HUES6 (cell line): Measurements from ENCODE around the gene NINJ2.
"Not testable (repeated sequence)": the region's sequence is repeated elsewhere in the genome, so short reads cannot be mapped to it uniquely, and the experiment has no call there.

Experiments used
- H3K27ac ChIP-seq: 2 replicates; pipeline ENCODE4 v1.7.0; 2013; ENCODE audit warnings: low read depth, mild to moderate bottlenecking, low read length, inconsistent platforms
- H3K27me3 ChIP-seq: 2 replicates; pipeline ENCODE4 v1.6.1; 2013; ENCODE audit warnings: low read length; ENCODE audit not compliant: control insufficient read depth, insufficient read depth
- H3K36me3 ChIP-seq: 2 replicates; pipeline ENCODE4 v1.6.1; 2013; ENCODE audit warnings: low read length; ENCODE audit not compliant: control insufficient read depth, insufficient read depth
- H3K4me1 ChIP-seq: 2 replicates; pipeline ENCODE4 v1.6.1; 2013; ENCODE audit warnings: low read length; ENCODE audit not compliant: control insufficient read depth, insufficient read depth
- H3K4me3 ChIP-seq: 2 replicates; pipeline ENCODE4 v1.5.1; 2013; ENCODE audit warnings: low read depth, low read length
- H3K9ac ChIP-seq: one replicate; pipeline ENCODE4 v1.6.1; 2013; ENCODE audit warnings: mild to moderate bottlenecking, low read length
- H3K9me3 ChIP-seq: 2 replicates; pipeline ENCODE4 v1.6.1; 2013; ENCODE audit warnings: low read depth, low read length; ENCODE audit not compliant: control insufficient read depth, insufficient read depth

Gene NINJ2, protein sequence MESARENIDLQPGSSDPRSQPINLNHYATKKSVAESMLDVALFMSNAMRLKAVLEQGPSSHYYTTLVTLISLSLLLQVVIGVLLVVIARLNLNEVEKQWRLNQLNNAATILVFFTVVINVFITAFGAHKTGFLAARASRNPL

DNA sequence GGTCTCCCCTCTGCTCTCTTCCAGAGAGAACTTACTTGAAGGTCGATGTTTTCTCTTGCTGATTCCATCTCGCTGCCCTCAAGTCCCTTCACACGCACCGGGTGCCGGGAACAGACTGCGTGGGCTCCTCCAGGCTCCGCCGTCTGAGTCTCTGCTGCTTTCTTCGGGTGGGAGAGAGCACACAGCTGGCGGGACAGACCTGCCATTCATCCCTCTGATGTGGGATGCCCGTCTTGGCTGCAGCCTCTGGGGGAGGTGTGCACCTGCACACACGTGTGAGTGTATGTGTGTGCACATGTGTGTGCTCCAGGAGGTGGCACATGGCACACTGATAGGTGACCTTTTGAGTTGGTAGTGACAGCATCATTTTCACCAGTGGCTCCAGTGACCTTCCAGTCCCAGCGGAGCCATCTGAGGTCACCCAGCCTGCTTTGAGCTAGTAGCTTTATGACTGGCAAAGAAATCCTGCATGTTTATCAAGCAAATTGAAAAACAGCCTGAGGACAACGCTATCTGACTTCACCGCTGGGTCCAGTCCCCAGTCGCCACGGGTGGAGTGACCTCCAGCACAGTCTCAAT, at the start of gene NINJ2:
Gene NINJ2 (minus strand): TSS at position 153 of the 579 bp plus-strand sequence. CDS start 85 bp downstream, at position 68.
- Histone ChIP-seq H3K4me3 (no peak within 1 kb of the TSS), H3K9ac (no peak within 1 kb of the TSS), H3K27me3 (no peaks in the 10 kb centered on the region), H3K9me3 (no peaks in the 10 kb centered on the region), H3K36me3 (no peaks in the 10 kb centered on the region), H3K4me1 (peaks cover 23% of the 10 kb centered on the region), H3K27ac (no peak within 1 kb of the TSS)

DNA sequence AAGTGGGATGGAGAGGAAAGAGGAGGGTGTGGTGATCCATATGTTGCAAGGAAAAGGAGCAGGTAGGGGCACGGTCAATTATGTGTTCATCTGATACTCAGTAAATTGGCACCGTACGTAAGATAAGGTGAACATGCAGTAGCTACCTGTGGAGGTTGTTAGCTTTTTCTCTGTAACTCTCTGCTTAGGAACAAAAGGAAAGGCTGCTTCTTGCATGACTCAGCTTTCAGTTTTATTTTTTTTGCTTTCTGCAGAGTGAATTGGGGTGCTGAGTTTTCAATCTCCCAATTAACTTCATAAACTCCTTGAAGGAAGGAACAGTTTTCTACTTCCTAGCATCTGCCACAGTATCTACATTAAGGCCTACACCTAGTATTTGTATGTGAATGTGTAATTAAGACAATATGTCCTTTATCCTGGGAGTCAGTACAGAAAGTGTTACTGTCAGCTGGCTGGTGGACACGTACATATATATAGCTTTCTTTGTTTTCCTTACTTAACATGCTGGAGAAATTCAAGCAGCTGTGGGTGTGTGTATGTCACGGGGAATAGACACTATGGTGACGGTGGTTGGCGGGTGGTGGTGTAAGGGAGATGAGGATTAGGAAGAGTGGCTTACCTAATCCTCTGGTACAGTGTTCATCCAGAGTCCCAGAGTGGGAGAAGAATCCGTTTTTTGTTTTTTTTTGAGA, 49.1 kb upstream of the NINJ2 start:
- H3K9ac ChIP-seq, result no peak overlapping the region
- peaks cover 22% of the 10 kb centered on the region for H3K4me1 ChIP-seq
- H3K36me3 ChIP-seq, result no peaks in the 10 kb centered on the region
- H3K4me3 ChIP-seq, result no peak overlapping the region
- no peak overlapping the region for H3K27ac ChIP-seq
- H3K9me3 ChIP-seq, result no peaks in the 10 kb centered on the region
- no peaks in the 10 kb centered on the region for H3K27me3 ChIP-seq

DNA sequence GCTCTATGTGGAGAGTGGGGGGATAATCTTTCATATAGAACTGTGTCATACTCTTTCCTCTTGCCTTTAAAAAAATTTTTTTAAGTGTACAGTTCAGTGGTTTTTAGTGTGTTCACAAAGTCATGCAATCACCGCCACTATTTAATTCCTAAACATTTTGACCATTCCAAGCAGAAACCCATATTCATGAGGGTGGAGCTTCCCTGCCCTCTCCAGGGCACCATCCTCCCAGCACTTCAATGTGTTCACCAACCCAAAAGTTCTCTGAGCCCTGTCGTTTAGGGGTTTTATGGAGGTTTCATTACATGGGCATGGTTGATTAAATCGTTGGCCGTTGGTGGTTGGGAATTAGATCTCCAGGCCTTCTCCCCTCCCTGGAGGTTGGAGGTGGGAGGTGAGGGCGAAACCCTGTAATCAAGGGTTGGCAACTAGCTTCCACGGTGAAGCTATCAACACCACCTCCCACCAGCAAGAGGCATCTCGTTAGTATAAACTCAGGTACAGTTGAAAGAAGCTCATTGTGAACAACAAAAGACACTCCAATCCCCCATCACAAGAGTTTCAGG, 46.3 kb upstream of the NINJ2 start:
- Histone ChIP-seq H3K4me3 (no peak overlapping the region), H3K27ac (no peak overlapping the region), H3K36me3 (no peaks in the 10 kb centered on the region)

DNA sequence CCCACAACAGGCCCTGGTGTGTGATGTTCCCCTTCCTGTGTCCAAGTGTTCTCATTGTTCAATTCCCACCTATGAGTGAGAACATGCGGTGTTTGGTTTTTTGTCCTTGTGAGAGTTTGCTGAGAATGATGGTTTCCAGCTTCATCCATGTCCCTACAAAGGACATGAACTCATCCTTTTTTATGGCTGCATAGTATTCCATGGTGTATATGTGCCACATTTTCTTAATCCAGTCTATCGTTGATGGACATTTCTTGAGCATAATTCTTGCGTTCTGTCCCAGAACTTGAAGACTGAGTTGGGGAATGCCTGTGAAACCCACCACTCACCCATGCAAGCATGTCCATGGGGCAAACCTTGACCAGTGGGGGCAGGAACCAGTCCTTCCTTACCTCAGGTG, 44.8 kb upstream of the NINJ2 start:
- peaks cover 11% of the 10 kb centered on the region for H3K4me1 ChIP-seq
- not testable (repeated sequence) for H3K36me3 ChIP-seq, H3K4me3 ChIP-seq, H3K9me3 ChIP-seq, H3K9ac ChIP-seq, H3K27ac ChIP-seq, H3K27me3 ChIP-seq

More for the DNA sequence above, 46.3 kb upstream of the NINJ2 start:
- Histone ChIP-seq H3K9me3 (no peaks in the 10 kb centered on the region), H3K27me3 (no peaks in the 10 kb centered on the region), H3K9ac (no peak overlapping the region), H3K4me1 (peaks cover 17% of the 10 kb centered on the region)

DNA sequence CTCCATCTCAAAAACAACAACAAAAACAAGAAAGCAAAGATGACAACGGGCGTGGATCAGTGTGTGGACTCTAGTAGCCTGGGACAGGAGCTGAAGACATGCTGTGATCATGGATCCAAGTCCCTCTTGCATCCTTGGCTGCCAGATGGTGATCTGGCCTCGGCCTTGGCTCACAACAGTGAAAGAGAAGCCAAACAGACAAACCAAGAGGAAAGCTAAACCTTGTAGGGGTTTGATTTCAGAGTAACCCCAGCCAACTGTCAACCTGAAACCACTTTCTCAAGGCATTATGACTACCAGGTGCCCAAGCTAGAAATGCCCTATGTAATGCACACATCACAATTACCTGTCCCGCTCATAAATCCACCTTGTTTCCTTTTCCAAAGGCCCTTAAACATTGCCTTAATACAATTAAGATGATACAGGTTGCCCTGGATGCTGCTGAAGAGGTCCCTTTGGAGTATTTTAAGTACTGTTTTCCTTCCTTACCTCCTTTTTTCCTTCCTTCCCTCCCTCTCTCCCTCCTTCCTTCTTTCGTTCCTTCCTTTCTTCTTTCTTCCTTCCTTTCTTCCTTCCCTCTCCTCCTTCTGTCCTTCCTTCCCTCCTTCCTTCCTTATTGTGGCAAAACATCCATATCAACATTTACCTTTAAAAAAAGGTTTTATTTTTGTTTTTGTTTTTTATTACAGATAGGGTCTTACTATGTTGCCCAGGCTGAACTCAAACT, 41.4 kb upstream of the NINJ2 start:
- Histone ChIP-seq H3K4me3 (no peak overlapping the region), H3K27ac (no peak overlapping the region), H3K9ac (no peak overlapping the region), H3K36me3 (no peaks in the 10 kb centered on the region), H3K27me3 (no peaks in the 10 kb centered on the region), H3K4me1 (peaks cover 5% of the 10 kb centered on the region), H3K9me3 (no peaks in the 10 kb centered on the region)

DNA sequence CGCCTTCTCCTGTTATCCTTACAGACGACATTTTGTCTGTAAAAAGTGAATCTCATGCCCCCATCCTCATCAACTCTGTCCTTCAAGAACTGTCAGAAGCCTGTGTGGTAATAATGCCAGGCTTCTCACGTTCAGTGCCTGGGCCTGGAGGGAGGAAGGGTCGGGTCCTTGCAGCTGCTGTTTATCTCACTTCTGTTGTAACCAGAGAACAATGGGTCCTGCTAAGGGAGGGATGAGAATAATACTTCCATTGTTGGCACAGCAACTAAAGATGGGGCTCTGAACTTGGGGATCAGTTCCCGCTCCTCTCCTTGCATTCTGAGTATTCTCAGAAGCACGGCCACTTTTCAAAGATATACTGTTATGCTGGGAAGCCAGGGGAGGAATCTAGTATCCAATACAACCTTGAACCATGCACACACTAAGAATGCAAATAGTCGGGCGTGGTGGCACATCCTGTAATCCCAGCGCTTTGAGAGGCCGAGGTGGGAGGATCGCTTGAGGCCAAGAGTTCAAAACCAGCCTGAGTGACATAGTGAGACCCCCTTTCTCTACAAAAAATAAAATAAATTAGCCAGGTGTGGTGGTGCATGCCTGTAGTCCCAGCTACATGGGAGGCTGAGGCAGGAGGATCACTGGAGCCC, 38.8 kb upstream of the NINJ2 start:
- Histone ChIP-seq H3K27ac (no peak overlapping the region), H3K9me3 (peaks cover 17% of the 10 kb centered on the region), H3K4me3 (no peak overlapping the region), H3K4me1 (peaks cover 5% of the 10 kb centered on the region), H3K36me3 (no peaks in the 10 kb centered on the region), H3K9ac (no peak overlapping the region), H3K27me3 (no peaks in the 10 kb centered on the region)

DNA sequence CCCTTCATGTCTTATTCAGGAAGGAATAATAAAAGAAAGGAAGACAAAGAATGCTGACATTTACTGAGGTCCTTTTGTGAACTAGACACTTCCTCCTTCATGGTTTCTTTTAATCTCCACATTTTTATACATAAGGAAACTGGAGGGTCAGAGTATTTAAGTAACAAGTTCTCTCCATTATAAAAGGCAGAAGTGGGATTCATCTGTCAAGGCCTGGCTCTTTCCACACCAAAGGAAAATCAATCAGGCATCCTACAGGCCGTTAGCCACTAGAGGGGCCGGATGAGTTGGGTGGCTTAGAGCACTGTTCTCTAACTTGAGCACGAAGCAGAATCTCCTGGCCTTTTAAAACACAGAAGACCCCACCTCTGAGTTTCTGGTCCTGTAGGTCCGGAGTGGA, 36.8 kb upstream of the NINJ2 start:
- Histone ChIP-seq H3K27me3 (no peaks in the 10 kb centered on the region), H3K27ac (no peak overlapping the region), H3K9me3 (peaks cover 22% of the 10 kb centered on the region), H3K36me3 (no peaks in the 10 kb centered on the region), H3K4me1 (peaks cover 6% of the 10 kb centered on the region), H3K4me3 (no peak overlapping the region), H3K9ac (no peak overlapping the region)

DNA sequence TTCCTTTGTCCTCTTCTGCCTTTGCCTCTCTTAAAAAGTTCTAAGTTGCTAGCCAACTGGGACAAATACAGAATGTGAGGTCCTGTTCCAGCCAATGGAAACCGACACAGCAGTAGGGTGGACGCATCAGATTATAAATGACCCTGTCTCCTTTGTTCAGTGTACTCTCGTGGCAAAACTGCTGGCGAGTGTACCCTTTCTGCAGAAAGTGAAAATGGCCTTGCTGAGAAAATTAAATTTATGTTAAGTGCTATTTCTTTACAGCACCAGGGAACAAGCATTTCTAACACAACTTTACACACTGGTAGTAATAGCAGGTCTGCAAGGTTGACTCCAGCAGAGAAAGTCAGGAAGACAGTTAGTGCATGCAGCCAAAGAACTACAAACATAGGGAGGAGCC, 35.0 kb upstream of the NINJ2 start:
- not testable (repeated sequence) for H3K27me3 ChIP-seq, H3K4me3 ChIP-seq, H3K27ac ChIP-seq, H3K36me3 ChIP-seq, H3K9ac ChIP-seq
- Histone ChIP-seq H3K4me1 (peaks cover 12% of the 10 kb centered on the region), H3K9me3 (peaks cover 28% of the 10 kb centered on the region)

DNA sequence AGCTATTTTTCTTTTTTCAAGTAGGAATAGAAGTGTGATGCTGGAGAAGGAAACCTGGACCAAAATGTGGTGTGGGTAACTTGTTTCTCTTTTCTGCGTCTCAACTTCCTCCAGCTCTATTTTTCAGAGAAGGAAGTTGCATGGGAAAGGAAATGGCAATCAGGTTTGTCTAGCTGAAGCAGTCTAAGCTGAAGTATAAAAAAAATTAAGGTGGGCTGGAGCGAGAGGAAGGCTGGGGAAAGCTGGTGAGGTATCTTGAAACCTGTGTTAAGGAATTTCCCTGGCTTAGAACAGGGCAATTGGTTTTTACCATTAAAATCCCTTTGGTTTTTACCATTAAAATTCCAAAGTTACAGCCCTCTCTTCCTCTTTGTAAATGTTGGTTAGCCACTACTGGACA, 34.2 kb upstream of the NINJ2 start:
- Histone ChIP-seq H3K9me3 (peaks cover 28% of the 10 kb centered on the region), H3K9ac (no peak overlapping the region), H3K4me3 (no peak overlapping the region), H3K4me1 (peaks cover 7% of the 10 kb centered on the region; the same call in 1 of the 2 replicates), H3K36me3 (no peaks in the 10 kb centered on the region), H3K27ac (no peak overlapping the region), H3K27me3 (no peaks in the 10 kb centered on the region)

DNA sequence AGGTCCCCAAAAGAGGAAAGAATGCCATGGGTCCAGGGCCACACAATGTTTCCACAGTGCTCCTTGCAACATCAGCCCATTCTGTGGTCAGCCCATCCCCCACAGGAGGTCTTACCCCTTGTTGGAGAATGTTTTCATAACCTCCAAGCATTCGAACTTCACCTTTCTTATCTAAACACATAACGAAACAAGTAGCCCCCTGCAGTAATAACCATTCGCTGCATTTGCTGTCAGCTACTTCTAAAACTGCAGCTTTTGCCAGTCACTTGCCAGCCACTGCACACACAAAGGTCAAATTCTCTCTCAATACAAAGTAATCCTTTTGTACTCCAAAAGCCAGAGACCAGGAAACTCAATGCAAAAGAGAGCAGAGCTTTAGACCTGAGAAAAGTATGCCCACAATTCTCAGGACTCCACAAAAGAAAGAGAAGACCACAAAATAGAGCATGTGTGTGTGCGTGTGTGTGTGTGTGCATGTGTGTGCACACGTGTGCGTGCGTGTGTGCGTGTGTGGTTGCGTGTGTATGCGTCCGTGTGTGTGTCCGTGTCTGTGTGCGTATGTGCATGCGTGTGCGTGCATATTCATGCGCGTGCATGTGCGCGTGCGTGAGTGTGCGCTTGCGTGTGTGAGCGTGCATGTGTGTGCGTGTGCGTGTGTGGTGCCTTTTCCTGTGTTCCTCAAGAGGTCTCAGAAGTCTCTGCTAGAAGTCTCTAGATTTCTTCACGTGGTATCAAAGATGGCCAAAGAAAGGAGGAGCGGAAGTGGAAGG, 31.7 kb upstream of the NINJ2 start:
- H3K27ac ChIP-seq, result no peak overlapping the region
- H3K27me3 ChIP-seq, result no peaks in the 10 kb centered on the region
- H3K36me3 ChIP-seq, result no peaks in the 10 kb centered on the region
- H3K4me1 ChIP-seq, result peaks cover 7% of the 10 kb centered on the region; the same call in 1 of the 2 replicates
- peaks cover 30% of the 10 kb centered on the region for H3K9me3 ChIP-seq
- no peak overlapping the region for H3K4me3 ChIP-seq
- no peak overlapping the region for H3K9ac ChIP-seq
